ENCODE measurements around the gene DCXR. TPM values are rescaled to one million over a fixed set of nuclear protein-coding genes. Genes with fewer than 3 reads are reported as not detected.

Gene DCXR
- total and polyA plus RNA-seq, 2 experiments from 2014 or later: 164 to 312 TPM

GRCh38 chr17:81999976-82000802 is 37.3 kb downstream of the DCXR start:
- TF ChIP-seq CTCF (IDR thresholded peaks at IDR 0.05; ENCODE audit: low read depth, low read length): no peak
- no peaks in the 10 kb centered on the region for H3K27me3 ChIP-seq
- H3K27ac ChIP-seq: no peak overlapping the region
- DNase-seq (ENCODE audit: low read depth in 1 of 2, low spot score in 1 of 2): no peak
- no peaks in the 10 kb centered on the region for H3K9me3 ChIP-seq (ENCODE audit: low read depth)
- H3K4me3 ChIP-seq: no peak overlapping the region
- H3K36me3 ChIP-seq: no peaks in the 10 kb centered on the region
- no peaks in the 10 kb centered on the region for H3K4me1 ChIP-seq (ENCODE audit: low read depth)

- no peak for DNase-seq (ENCODE audit: low read depth in 1 of 2, low spot score in 1 of 2)
- no peak for TF ChIP-seq CTCF (IDR thresholded peaks at IDR 0.05; ENCODE audit: low read depth, low read length)
- Histone ChIP-seq H3K36me3 (no peaks in the 10 kb centered on the region), H3K27ac (no peak overlapping the region), H3K9me3 (ENCODE audit: low read depth) (no peaks in the 10 kb centered on the region), H3K4me3 (no peak overlapping the region), H3K4me1 (ENCODE audit: low read depth) (no peaks in the 10 kb centered on the region), H3K27me3 (no peaks in the 10 kb centered on the region)
Observed at GRCh38 chr17:81999587-81999975, 37.9 kb downstream of the DCXR start.

GRCh38 chr17:81998691-81999438 is 38.6 kb downstream of the DCXR start:
- Histone ChIP-seq H3K36me3 (no peaks in the 10 kb centered on the region), H3K4me1 (ENCODE audit: low read depth) (no peaks in the 10 kb centered on the region), H3K27ac (no peak overlapping the region), H3K27me3 (no peaks in the 10 kb centered on the region), H3K4me3 (no peak overlapping the region), H3K9me3 (ENCODE audit: low read depth) (no peaks in the 10 kb centered on the region)
- DNase-seq (ENCODE audit: low read depth in 1 of 2, low spot score in 1 of 2): no peak
- no peak for TF ChIP-seq CTCF (IDR thresholded peaks at IDR 0.05; ENCODE audit: low read depth, low read length)

- H3K27ac ChIP-seq: no peak overlapping the region
- no peak for TF ChIP-seq CTCF (IDR thresholded peaks at IDR 0.05; ENCODE audit: low read depth, low read length)
- H3K36me3 ChIP-seq: no peaks in the 10 kb centered on the region
- DNase-seq (ENCODE audit: low read depth in 1 of 2, low spot score in 1 of 2): no peak
- no peaks in the 10 kb centered on the region for H3K9me3 ChIP-seq (ENCODE audit: low read depth)
- no peaks in the 10 kb centered on the region for H3K4me1 ChIP-seq (ENCODE audit: low read depth)
- H3K27me3 ChIP-seq: no peaks in the 10 kb centered on the region
- no peak overlapping the region for H3K4me3 ChIP-seq
Observed at GRCh38 chr17:81998212-81998611, 39.3 kb downstream of the DCXR start.

GRCh38 chr17:81996757-81997441 is 40.6 kb downstream of the DCXR start:
- Histone ChIP-seq H3K4me1 (ENCODE audit: low read depth) (peaks cover 4% of the 10 kb centered on the region), H3K36me3 (no peaks in the 10 kb centered on the region), H3K4me3 (no peak overlapping the region), H3K27ac (no peak overlapping the region), H3K9me3 (ENCODE audit: low read depth) (no peaks in the 10 kb centered on the region), H3K27me3 (no peaks in the 10 kb centered on the region)
- DNase-seq (ENCODE audit: low read depth in 1 of 2, low spot score in 1 of 2): no peak
- TF ChIP-seq CTCF (IDR thresholded peaks at IDR 0.05; ENCODE audit: low read depth, low read length): no peak

All from cardiac muscle cell (in vitro differentiated cells and primary cell).